GM21515 (cell line): ENCODE results near the gene RSF1.

Source experiments
- ATAC-seq: cut with Tn5 transposase; IDR thresholded peaks from one replicate; pipeline ENCODE4 v1.9.1; 2021; ENCODE audit not compliant: unreplicated experiment

RSF1 gene

DNA sequence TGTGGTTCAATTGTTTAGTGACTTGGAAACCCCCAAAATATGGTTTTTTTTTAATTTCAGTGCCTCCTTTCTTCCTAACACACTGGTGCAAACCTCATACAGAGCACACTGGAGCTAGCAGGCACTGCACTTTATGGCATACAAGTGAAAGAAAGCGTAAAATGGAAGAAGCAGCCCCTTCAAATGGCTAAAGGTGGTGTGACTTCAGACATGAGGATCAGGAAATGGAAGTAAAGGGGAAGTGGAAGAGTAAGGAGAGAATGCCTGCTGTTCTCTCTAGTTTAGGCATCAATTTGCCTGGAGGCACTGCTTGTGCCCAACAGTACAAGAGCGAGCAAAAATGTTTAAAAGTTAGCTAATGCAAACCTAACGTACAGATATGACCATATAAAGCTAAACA lies 5.7 kb downstream of the RSF1 start:
- ATAC-seq = no peak

GRCh38 chr11:77813256-77813655 lies 7.3 kb downstream of the RSF1 start:
- no peak for ATAC-seq

DNA sequence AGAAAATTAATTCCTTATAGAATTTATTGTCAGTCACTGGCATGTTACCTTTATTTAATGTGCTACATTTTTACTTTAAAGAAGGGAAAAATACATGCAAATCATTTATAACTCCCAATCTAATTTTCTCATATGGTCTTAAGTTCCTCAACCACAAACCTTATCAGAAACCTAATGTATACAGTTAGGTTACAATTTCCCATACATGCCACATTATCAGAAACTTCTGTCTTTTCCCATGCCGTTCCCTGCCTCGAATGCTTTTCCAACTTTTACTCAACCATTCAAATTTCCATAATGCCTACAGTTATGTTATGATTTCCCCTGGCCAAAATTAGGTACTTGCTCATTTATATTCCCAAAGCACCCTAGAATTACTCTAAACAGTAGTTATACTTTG lies 13.5 kb downstream of the RSF1 start:
- no peak for ATAC-seq

DNA sequence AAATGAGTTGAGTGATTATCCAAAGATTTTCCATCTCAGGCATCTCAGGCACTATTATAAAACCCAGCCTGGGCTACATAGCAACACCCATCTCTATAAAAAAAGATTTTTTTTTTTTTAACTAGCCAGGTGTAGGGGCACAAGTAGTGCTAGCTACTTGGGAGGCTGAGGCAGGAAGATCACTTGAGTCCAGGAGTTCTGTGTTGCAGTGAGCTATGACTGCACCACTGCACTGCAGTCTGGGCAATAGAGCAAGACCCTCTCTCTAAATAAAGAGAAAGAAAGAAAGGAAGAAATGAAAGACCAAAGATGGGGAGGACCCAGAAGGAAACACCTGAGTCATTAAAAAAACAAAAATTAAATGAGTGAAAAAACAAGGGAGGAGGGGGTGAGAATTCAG lies 14.1 kb downstream of the RSF1 start:
- ATAC-seq = no peak

- no peak for ATAC-seq
Observed at GRCh38 chr11:77801477-77801876, 19.0 kb downstream of the RSF1 start.

DNA sequence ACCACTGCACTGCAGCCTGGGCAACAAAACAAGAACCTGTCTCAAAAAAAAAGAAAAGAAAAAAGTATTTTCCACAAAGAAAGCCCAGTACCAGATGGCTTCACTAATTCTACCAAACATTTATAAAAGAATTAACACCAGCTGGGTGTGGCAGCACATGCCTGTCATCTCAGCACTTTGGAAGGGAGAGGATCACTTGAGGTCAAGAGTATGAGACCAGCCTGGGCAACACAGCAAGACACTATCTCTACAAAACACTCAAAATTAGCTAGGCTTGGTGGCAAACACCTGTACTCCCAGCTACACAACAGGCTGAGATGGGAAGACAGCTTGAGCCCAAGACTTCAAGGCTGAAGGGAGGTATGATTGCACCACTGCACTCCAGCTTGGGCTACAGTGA lies 20.1 kb downstream of the RSF1 start:
- ATAC-seq = no peak

- ATAC-seq = no peak
Observed at GRCh38 chr11:77799338-77799737, 21.2 kb downstream of the RSF1 start.

- ATAC-seq = no peak
Observed at GRCh38 chr11:77793972-77794371, 26.6 kb downstream of the RSF1 start.

- ATAC-seq = no peak
Observed at GRCh38 chr11:77791301-77791700, 29.2 kb downstream of the RSF1 start.

- no peak for ATAC-seq
Observed at GRCh38 chr11:77789731-77790476, 30.6 kb downstream of the RSF1 start.

DNA sequence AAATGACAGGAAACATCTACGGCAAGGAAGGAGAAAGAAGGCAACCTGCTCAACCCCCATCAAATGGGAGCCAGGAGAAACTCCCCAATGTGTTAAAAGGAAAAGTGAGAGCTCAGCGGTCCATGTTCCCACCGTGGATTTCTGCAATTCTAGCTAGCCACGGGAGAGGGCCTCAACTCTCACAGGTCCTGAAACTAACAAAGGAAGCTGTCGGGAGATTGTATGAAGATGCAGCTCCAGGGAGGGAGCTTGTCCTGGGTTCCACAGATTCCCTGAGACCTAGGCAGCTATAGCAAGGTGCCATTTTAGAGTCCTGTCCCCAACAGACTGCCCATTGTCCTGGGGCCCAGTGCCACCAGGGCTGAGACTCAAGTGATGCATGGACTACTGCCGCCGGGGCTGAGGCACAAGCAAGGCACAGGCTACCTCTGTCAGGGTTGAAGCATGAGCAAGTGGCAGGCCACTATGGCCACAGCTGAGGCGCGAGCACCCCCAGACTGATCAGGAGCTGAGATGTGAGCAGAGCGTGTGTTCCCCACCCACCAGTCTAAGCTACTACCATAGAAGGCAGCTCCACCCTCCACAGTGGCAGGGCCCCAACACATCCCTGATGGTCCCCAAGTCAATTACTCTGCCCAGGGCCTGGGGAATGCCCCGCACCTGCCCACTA lies 31.3 kb downstream of the RSF1 start:
- ATAC-seq = no peak

DNA sequence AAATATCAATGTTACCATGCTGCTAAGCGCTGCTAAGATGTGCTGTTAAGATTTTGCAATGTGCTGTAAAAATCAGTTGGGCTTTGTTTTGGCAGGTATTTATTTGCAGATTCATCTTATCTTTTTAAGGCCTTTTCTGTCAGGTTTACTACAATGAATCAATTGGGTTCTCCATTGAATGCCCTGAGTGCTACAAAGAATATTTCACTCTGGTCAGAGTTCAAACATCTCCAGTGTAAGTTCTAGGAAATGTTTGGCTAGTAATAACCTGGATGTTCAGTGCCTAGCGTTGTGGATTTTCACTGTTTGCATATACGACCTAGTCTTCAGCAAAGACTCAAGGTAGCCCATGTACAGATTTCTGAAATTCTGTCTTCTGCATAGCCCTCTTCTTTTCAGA lies 36.0 kb downstream of the RSF1 start:
- no peak for ATAC-seq

DNA sequence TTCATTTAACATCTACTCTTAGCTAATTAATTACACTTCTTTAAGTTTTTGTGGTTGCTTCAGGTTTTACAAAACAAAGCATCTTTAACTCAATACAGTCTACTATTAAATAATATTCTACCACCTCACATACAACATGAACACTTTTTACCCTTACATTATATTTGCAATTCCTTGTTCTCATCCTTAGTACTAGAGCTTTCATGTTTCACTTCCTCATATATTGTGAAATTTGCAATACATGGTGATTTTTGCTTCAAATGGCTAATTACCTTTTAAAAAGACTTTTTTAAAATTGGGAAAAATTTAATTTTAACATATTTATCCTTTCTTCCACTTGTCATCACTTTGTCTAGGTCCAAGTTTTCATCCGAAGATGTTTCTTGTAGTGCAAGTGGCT lies 37.5 kb downstream of the RSF1 start:
- no peak for ATAC-seq

DNA sequence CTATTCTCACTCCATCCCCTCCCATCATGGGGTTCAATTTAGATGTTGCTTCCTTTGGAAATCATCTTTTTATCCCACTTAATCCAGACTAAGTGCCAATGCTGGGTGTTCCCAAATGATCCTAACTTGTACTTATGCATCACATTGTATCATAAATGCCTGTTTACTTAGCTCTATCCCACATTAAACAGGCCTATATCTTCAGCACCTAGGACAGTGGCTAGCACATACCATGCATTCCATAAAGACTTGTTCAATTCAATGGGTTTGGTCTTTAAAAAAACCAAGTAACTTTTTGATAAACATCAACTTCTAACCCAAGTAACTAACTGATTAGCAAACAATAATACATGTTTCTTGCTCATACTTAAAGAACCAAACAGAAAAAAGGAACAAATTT lies 40.6 kb downstream of the RSF1 start:
- ATAC-seq = no peak

DNA sequence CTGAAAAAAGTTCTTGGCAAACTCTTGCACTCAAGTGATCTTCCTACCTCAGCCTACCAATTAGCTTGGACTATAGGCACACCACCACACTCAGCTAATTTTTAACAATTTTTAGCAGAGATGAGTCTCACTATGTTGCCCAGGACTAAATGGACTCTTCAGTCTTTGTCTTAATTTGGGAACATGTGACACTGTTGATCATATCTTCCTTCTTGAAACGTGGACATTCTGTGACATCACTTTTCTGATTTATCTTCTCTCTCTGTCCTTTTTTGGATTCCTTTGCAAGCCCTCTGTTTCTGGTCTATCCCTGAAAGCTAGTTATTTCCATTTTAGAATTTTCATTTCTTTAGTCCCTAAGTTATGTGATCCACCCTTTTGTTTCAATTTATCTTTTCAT lies 42.0 kb downstream of the RSF1 start:
- ATAC-seq = no peak

DNA sequence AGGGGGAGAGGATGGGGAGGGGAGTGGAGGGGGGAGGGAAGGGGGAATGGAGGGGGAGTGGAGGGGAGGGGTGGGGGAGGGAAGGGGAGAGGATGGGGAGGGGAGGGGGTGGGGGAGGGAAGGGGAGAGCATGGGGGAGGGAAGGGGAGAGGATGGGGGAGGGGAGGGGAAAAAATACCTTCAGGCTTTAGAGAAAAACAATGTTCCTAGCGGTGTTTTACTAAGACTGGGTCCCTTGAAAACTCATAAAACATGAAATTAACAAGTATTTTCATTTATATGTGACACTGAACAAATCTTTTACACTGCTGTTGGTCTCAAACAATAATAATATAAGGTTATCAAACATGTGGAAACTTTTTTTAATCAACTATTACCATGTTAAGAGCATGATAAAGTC lies 42.4 kb downstream of the RSF1 start:
- ATAC-seq = no peak

GRCh38 chr11:77776455-77776854 lies 44.1 kb downstream of the RSF1 start:
- ATAC-seq = no peak

DNA sequence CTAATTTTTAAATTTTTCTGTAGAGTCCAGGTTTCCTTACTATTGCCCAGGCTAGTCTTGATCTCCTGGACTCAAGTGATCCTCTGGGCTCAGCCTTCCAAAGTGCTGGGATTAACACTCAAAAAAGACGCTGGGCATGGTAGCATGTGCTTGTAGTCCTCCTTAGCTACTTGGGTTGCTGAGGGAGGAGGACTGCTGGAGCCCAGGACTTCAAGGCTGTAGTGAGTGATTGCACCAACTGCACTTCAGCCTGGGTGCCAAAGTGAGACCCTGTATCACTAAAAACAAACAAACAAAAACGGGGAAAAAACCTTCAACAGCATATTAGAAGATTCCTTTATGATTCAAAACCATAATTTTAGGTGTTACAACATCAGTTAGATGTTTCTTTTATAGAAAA lies 44.6 kb downstream of the RSF1 start:
- no peak for ATAC-seq

DNA sequence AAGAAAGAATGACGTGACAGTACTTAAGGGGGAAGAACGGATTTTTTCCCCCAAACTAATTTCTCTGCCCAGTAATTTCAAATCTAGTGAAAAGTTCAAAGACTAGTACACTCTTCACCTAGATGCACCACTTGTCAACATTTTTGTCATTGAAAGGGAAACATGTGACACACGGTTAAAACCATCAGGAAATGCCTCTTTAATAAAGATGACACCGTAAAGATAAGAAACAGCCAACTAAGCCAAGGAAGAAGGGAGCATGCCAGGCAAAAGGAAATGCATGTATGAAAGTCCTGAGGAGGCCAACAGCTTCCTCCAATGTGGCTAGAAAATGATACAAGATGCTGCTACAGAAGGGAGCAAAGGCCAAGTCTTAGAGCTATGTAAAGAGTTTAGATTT lies 49.4 kb downstream of the RSF1 start:
- ATAC-seq = no peak

- no peak for ATAC-seq
Observed at GRCh38 chr11:77770629-77771028, 49.9 kb downstream of the RSF1 start.

DNA sequence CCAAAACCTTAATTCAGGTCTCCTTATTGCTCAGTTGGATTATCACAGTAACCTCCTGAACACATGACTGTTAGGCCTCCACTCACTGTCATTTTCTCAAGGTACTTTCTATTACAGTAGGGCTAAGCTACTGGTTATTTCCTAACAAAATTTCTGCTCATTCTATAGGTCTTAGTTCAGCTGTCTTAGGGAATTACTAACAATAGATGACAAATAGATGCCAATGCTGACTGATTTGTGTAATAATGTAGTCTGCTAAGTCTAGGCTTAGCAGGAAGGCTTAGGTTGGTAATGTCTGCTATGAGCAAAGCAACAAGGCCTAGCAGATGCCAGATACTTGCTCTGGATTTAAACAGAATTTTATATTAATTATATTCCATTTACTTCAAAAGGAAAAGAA lies 58.1 kb downstream of the RSF1 start:
- ATAC-seq = no peak

DNA sequence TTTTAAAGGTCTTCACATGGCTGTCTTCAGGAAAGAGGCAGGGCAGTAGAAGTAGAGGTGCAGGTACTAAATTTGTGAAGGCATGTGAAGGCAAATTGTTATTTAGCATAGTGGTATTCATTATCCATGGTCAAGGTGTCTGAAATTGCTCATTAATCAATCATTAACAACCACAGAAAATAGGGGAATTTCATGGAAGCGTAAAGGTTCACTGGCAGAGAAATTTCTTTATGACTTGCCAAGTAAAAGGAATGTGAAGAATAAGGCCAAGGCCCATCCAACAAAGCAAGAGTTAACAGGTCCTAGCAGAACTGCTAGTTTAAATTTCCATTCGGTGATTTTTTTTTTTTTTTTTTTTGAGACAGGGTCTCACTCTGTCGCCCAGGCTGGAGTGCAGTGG lies 59.0 kb downstream of the RSF1 start:
- ATAC-seq = no peak

DNA sequence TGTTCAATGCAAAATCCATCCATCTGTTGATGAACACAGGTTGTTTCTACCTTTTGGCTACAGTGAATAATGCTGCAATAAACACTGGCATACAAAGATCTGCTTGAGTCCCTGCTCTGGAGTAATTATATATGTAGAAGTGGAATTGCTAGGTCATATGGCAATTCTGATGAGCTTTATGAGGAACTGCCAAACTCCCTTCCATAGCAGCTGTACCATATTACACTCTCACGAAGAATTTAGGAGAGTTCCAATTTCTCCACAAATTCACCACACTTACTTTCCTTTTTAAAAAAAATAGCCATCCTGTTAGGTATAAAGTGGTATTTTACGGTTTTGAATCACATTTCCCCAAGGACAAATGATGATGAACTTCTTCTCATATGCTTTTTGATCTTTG lies 62.2 kb downstream of the RSF1 start:
- no peak for ATAC-seq
